Measurements from ENCODE around the gene VAT1. TPM values are rescaled to one million over a fixed set of nuclear protein-coding genes. Genes with fewer than 3 reads are reported as not detected.

Gene VAT1
- total RNA-seq (2016; rRNA removed; fragmentation: Illumina TruSeq; extraction: Trizol): 143 TPM in 2 replicates
- total RNA-seq (2016; cell fraction: cytosol; rRNA removed; fragmentation: Illumina TruSeq; extraction: Trizol; ENCODE audit: low read depth): 24.4 TPM in 2 replicates
- total RNA-seq (2016; cell fraction: insoluble cytoplasmic fraction; rRNA removed; fragmentation: Illumina TruSeq; extraction: Trizol): 138 and 149 TPM in 2 replicates
- total RNA-seq (2016; cell fraction: membrane; rRNA removed; fragmentation: Illumina TruSeq; extraction: Trizol): 70.2 and 74.6 TPM in 2 replicates
- total RNA-seq (2016; cell fraction: nucleus; rRNA removed; fragmentation: Illumina TruSeq; extraction: Trizol): 56.8 and 74.7 TPM in 2 replicates
- 197 and 205 TPM in 2 replicates for polyA plus RNA-seq (2011; rRNA removed)
- polyA plus RNA-seq (2011; cell fraction: cytosol; rRNA removed): 221 and 226 TPM in 2 replicates
- polyA plus RNA-seq (2011; cell fraction: nucleus; rRNA removed): 88.7 and 112 TPM in 2 replicates
- polyA plus RNA-seq (2012): 197 and 317 TPM in 2 replicates
- polyA plus RNA-seq (2016; cell fraction: cytosol; fragmentation: Illumina TruSeq; extraction: Trizol; ENCODE audit: low read depth): 29.4 and 32.0 TPM in 2 replicates
- 166 and 198 TPM in 2 replicates for polyA plus RNA-seq (2016; cell fraction: insoluble cytoplasmic fraction; fragmentation: Illumina TruSeq; extraction: Trizol; ENCODE audit: low read depth)
- polyA plus RNA-seq (2016; cell fraction: membrane; fragmentation: Illumina TruSeq; extraction: Trizol; ENCODE audit: low read depth): 66.7 and 68.9 TPM in 2 replicates
- polyA plus RNA-seq (2016; cell fraction: nucleus; fragmentation: Illumina TruSeq; extraction: Trizol; ENCODE audit: insufficient read depth, low read depth): 103 and 122 TPM in 2 replicates
- polyA minus RNA-seq (2011; rRNA and poly(A)+ RNA removed; ENCODE audit: low replicate concordance): 175 and 518 TPM in 2 replicates
- polyA minus RNA-seq (2011; cell fraction: cytosol; rRNA and poly(A)+ RNA removed): 239 and 287 TPM in 2 replicates
- 56.7 and 73.2 TPM in 2 replicates for polyA minus RNA-seq (2011; cell fraction: nucleus; rRNA and poly(A)+ RNA removed)
- percentile 82 among the genes with signal in this experiment for Bru-seq, nascent RNA
- BruChase-seq, experiment 1, labeled RNA remaining after a 6-hour chase: percentile 97 among the genes with signal in this experiment
- BruChase-seq, experiment 2, labeled RNA remaining after a 2-hour chase: percentile 92 among the genes with signal in this experiment
- long read RNA-seq, experiment 1, transcript VAT1-201 (6 exons, 2,734 nt): major isoform, 75 of 113 reads
- long read RNA-seq, experiment 1, partial matches to known transcripts: 15 of 113 reads
- long read RNA-seq, experiment 1, other reads (novel, unspliced or antisense): 22 of 113 reads
- long read RNA-seq, experiment 2, transcript VAT1-201 (6 exons, 2,734 nt): major isoform, 439 of 669 reads
- long read RNA-seq, experiment 2, partial matches to known transcripts: 65 of 669 reads
- long read RNA-seq, experiment 2, other reads (novel, unspliced or antisense): 164 of 669 reads

DNA sequence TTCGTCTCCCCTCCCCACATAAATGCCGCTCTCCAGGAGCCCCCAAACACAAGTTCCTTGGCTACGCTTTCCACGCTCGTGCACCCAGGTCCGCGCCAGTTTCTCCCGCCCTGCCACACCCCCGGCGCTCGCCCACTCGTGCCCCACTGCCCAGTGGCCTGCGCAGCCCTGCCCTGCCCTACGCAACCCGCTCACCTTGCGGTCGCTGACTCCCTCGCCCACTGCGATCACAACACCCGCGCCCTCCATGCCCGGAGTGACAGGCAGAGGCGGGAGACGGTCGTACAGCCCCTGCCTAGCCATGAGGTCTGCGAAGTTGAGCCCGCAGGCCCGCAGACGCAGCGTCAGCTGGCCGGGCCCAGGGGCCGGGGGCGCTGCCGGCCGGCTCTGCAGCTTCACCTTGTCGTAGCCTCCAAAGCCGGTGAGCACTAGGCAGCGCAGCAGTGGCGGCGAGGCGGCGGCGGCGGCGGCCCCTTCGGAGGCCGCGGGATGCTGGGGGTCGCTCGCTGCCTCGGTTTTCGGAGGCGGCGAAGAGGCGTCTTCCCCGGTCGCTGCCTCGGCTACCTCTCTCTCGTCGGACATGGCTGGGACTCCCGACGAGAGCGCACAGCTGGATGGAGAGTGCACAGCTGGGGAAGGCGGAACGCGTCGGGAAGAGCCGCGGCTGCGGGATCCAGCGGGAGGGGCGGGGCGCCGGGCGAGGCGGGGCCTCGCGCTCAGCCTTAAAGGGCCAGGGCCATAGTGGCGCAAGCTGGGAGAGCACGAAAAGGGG, at the start of gene VAT1:
VAT1 (minus strand) TSS at position 645 of the 772 bp plus-strand sequence; CDS start at position 582, 63 bp downstream.
- H3K9me3 ChIP-seq (ENCODE audit: low read length): no peaks in the 10 kb centered on the region
- peak within 1 kb of the TSS; percentile 70 for H3K27ac ChIP-seq (ENCODE audit: extremely low read length, insufficient read depth, low read length)
- peaks cover 10 to 29% of the 10 kb centered on the region in 2 experiments for H3K36me3 ChIP-seq (replicated peaks in 1 of 2; ENCODE audit: control insufficient read depth in 1 of 2, insufficient read depth in 2 of 2, low read length in 2 of 2)
- TSS peak; percentile 60 for BruUV-seq (replicated peaks)
- H3K79me2 ChIP-seq (ENCODE audit: insufficient read depth, low read length): peaks cover 26% of the 10 kb centered on the region
- POLR2A ChIA-PET: interaction anchor here (0.5 to 4.5 kb wide), 19 partner anchors 9 to 346 kb away, joined by 3 to 55 read pairs (median 6); partner anchors contain the start of genes IFI35, NBR1, RPL27 and TMEM106A
- DNase-seq (ENCODE audit: low spot score): peak; percentile 72
- H2AFZ ChIP-seq (ENCODE audit: low read length): no peak within 1 kb of the TSS
- WGBS (ENCODE audit: low lambda C conversion rate): 1% methylated on average over 28 of the region's 80 CpGs
- H4K20me1 ChIP-seq (ENCODE audit: insufficient read depth, low read length): no peaks in the 10 kb centered on the region
- no peaks in the 10 kb centered on the region; a peak in 1 of 5 replicates for H3K27me3 ChIP-seq (ENCODE audit: control insufficient read depth in 1 of 2, insufficient read depth in 2 of 2, low read length in 2 of 2)
- CTCF ChIA-PET (ENCODE audit: low intra/inter-chr PET ratio, low total read pairs): no interaction called here
- peak; percentile 83 for ATAC-seq
- H3K4me1 ChIP-seq (ENCODE audit: insufficient read depth, low read length): peaks cover 45% of the 10 kb centered on the region
- intact Hi-C loops (cut with micrococcal nuclease; ENCODE audit: unreplicated experiment): loop anchor here (1.0 to 5.0 kb wide), 3 partner anchors 12 to 310 kb away; partner anchors contain the start of gene TMEM106A
- peak within 1 kb of the TSS; percentile 80 for H3K4me2 ChIP-seq (ENCODE audit: low read depth, low read length)
- peak; percentile 60 for FAIRE-seq
- peak within 1 kb of the TSS; percentile 96 to 100 (median 100) for H3K4me3 ChIP-seq (replicated peaks in 1 of 3; ENCODE audit: insufficient read depth in 1 of 3, low read depth in 2 of 3, low read length in 3 of 3)
- in situ Hi-C loops (cut with HindIII; ENCODE audit: extremely low pct_ligation_motif_present, low pct_unique_long_range_greater_than_20kb): no loop called here
- H3K9ac ChIP-seq (ENCODE audit: insufficient read depth, low read depth, low read length): peak within 1 kb of the TSS; percentile 94
- TF ChIP-seq ZNF350 (CRISPR knock-in tag; IDR thresholded peaks at IDR 0.05; ENCODE audit: borderline replicate concordance, low read depth): peak; percentile 9; the same call in 1 of the 2 replicates
- no peak for TF ChIP-seq CBX1 (IDR thresholded peaks at IDR 0.05; ENCODE audit: low read depth)
- TF ChIP-seq XBP1 (CRISPR knock-in tag; IDR thresholded peaks at IDR 0.05): peak; percentile 43; the same call in 1 of the 2 replicates
- TF ChIP-seq, protein P1, sequence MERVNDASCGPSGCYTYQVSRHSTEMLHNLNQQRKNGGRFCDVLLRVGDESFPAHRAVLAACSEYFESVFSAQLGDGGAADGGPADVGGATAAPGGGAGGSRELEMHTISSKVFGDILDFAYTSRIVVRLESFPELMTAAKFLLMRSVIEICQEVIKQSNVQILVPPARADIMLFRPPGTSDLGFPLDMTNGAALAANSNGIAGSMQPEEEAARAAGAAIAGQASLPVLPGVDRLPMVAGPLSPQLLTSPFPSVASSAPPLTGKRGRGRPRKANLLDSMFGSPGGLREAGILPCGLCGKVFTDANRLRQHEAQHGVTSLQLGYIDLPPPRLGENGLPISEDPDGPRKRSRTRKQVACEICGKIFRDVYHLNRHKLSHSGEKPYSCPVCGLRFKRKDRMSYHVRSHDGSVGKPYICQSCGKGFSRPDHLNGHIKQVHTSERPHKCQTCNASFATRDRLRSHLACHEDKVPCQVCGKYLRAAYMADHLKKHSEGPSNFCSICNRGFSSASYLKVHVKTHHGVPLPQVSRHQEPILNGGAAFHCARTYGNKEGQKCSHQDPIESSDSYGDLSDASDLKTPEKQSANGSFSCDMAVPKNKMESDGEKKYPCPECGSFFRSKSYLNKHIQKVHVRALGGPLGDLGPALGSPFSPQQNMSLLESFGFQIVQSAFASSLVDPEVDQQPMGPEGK (CRISPR knock-in tag; IDR thresholded peaks at IDR 0.05): peak; percentile 49
- no peak; the same call in 1 of the 2 replicates for TF ChIP-seq ZNF333 (CRISPR knock-in tag; IDR thresholded peaks at IDR 0.05; ENCODE audit: borderline replicate concordance)
- TF ChIP-seq PPARG (CRISPR knock-in tag; conservative IDR thresholded peaks at IDR 0.05): no peak
- TF ChIP-seq YEATS2 (CRISPR knock-in tag; IDR thresholded peaks at IDR 0.05; ENCODE audit: borderline replicate concordance): 0 out of 2 replicates have a peak, but pooled peaks have one; percentile 29
- TF ChIP-seq ZNF446 (CRISPR knock-in tag; IDR thresholded peaks at IDR 0.05): no peak
- TF ChIP-seq ZFP36 (IDR thresholded peaks at IDR 0.05; ENCODE audit: borderline replicate concordance, low read depth, low read length, partially characterized antibody): no peak
- peak; percentile 90 for TF ChIP-seq TAF1 (CRISPR knock-in tag; IDR thresholded peaks at IDR 0.05)
